HepG2 (cell line): Measurements from ENCODE around the gene PLEKHG7. TPM values are rescaled to one million over a fixed set of nuclear protein-coding genes. Genes with fewer than 3 reads are reported as not detected.

Experiments used
- ARID4A ChIP-seq: sonication (generic); formaldehyde crosslinking; IDR thresholded peaks from 2 replicates; pipeline ENCODE4 v1.5.0; 2020; ENCODE audit warnings: mild to moderate bottlenecking, missing genetic modification reagents, borderline replicate concordance
- BCL6 ChIP-seq: IDR thresholded peaks from 2 replicates; pipeline ENCODE4 v1.6.1; 2016; ENCODE audit warnings: missing genetic modification reagents, missing compliant biosample characterization
- CCDC6 ChIP-seq: sonication (generic); formaldehyde crosslinking; IDR thresholded peaks from 2 replicates; pipeline ENCODE4 v1.8.1; 2022; ENCODE audit warnings: mild to moderate bottlenecking, missing genetic modification reagents, moderate library complexity
- GATAD2A ChIP-seq: IDR thresholded peaks from 2 replicates; pipeline ENCODE4 v1.6.1; 2016
- GTF2F1 ChIP-seq: fragments of 150-350 bp; IDR thresholded peaks from 2 replicates; pipeline ENCODE4 v1.6.1; 2014; ENCODE audit warnings: low read length
- HMGXB4 ChIP-seq, 2 experiments: sonication (generic) in 1 of 2; formaldehyde crosslinking in 1 of 2; IDR thresholded peaks; 2 replicates each; pipeline versions ENCODE4 v1.4.0 to v1.6.1; 2018 to 2020; ENCODE audit warnings: missing genetic modification reagents in 2 of 2, borderline replicate concordance in 1 of 2, low read depth in 1 of 2, mild to moderate bottlenecking in 1 of 2, missing biosample characterization in 1 of 2
- KLF16 ChIP-seq, 2 experiments: sonication (generic) in 1 of 2; formaldehyde crosslinking in 1 of 2; IDR thresholded peaks; 2 replicates each; pipeline versions ENCODE4 v1.6.1 to v1.8.0; 2016 to 2023; ENCODE audit warnings: missing genetic modification reagents in 2 of 2, missing compliant biosample characterization in 1 of 2
- MAFF ChIP-seq: IDR thresholded peaks from 2 replicates; pipeline ENCODE4 v1.6.1; 2011; ENCODE audit warnings: low read depth, low read length, improper control_type of control experiment
- SIN3A ChIP-seq: IDR thresholded peaks from 2 replicates; pipeline ENCODE4 v1.6.1; 2011; ENCODE audit warnings: low read depth, mild to moderate bottlenecking, control low read depth, low read length, borderline replicate concordance
- SIX4 ChIP-seq: sonication (generic); formaldehyde crosslinking; IDR thresholded peaks from 2 replicates; pipeline ENCODE4 v1.4.0; 2020; ENCODE audit warnings: missing genetic modification reagents
- STAG1 ChIP-seq: sonication (generic); formaldehyde crosslinking; IDR thresholded peaks from 2 replicates; pipeline ENCODE4 v1.4.0; 2020; ENCODE audit warnings: missing genetic modification reagents
- TOE1 ChIP-seq: sonication (generic); formaldehyde crosslinking; IDR thresholded peaks from 2 replicates; pipeline ENCODE4 v1.4.0; 2020; ENCODE audit warnings: mild to moderate bottlenecking, missing genetic modification reagents
- ZBTB21 ChIP-seq: sonication (generic); formaldehyde crosslinking; IDR thresholded peaks from 2 replicates; pipeline ENCODE4 v1.4.0; 2020; ENCODE audit warnings: missing genetic modification reagents
- ZFP91 ChIP-seq: sonication (generic); formaldehyde crosslinking; IDR thresholded peaks from 2 replicates; pipeline ENCODE4 v1.9.0; 2022; ENCODE audit warnings: missing genetic modification reagents, mild to moderate bottlenecking, borderline replicate concordance
- ZKSCAN8 ChIP-seq: IDR thresholded peaks from 2 replicates; pipeline ENCODE4 v1.6.1; 2016; ENCODE audit warnings: borderline replicate concordance, missing genetic modification reagents, missing compliant biosample characterization
- ZNF3 ChIP-seq: IDR thresholded peaks from 2 replicates; pipeline ENCODE4 v1.7.0; 2017; ENCODE audit warnings: inconsistent platforms
- ZNF451 ChIP-seq: sonication (generic); formaldehyde crosslinking; IDR thresholded peaks from 2 replicates; pipeline ENCODE4 v1.5.0; 2020; ENCODE audit warnings: mild to moderate bottlenecking, missing genetic modification reagents
- ZNF549 ChIP-seq: sonication (generic); formaldehyde crosslinking; IDR thresholded peaks from 2 replicates; pipeline ENCODE4 v1.5.0; 2020; ENCODE audit warnings: missing genetic modification reagents
- ZNF580 ChIP-seq: IDR thresholded peaks from 2 replicates; pipeline ENCODE4 v1.6.1; 2016; ENCODE audit warnings: low read depth, borderline replicate concordance
- ZNF710 ChIP-seq: sonication (generic); formaldehyde crosslinking; IDR thresholded peaks from 2 replicates; pipeline ENCODE4 v1.5.0; 2020; ENCODE audit warnings: mild to moderate bottlenecking, missing genetic modification reagents, borderline replicate concordance
- polyA plus RNA-seq, 8 experiments: library from polyadenylated mRNA; depleted of rRNA in 3 of 8; stranded (reverse) in 7 of 8; unstranded in 1 of 8; fragments of >200 nt; fragmentation: Illumina TruSeq in 4 of 8; extraction: Trizol in 4 of 8; gene quantifications; 2 replicates each; pipeline versions ENCODE4 v1.2.1 to v1.2.3, GENCODE V29; 2011 to 2016; ENCODE audit warnings: low read depth in 4 of 8, missing spikeins in 1 of 8, mixed read lengths in 1 of 8; ENCODE audit not compliant: insufficient read depth in 1 of 8
- total RNA-seq, 5 experiments: library from RNA; depleted of rRNA; stranded (reverse); fragments of >200 nt; fragmentation: Illumina TruSeq; extraction: Trizol; gene quantifications; 2 replicates each; pipeline ENCODE4 v1.2.3, GENCODE V29; 2016; ENCODE audit warnings: low read depth in 1 of 5

The PLEKHG7 gene
- total and polyA plus RNA-seq, 2 of the 13 experiments (the other 11 are each of a cell fraction or from before 2014, with no cell fraction given) = not detected

- TF ChIP-seq ZFP91 (CRISPR knock-in tag) = no peak
- TF ChIP-seq HMGXB4 (CRISPR knock-in tag; IDR thresholded peaks at IDR 0.05; ENCODE audit: borderline replicate concordance in 1 of 2, low read depth in 1 of 2) = peak in 1 of 2 experiments; percentile 48; a peak in 1 of 4 replicates
- TF ChIP-seq KLF16 (CRISPR knock-in tag; IDR thresholded peaks at IDR 0.05) = peak in 1 of 2 experiments; percentile 19; a peak in 1 of 4 replicates
- peak; percentile 91 for TF ChIP-seq SIX4 (CRISPR knock-in tag)
- TF ChIP-seq ZNF451 (CRISPR knock-in tag) = no peak
- TF ChIP-seq ZNF710 (CRISPR knock-in tag) = no peak
- no peak for TF ChIP-seq GTF2F1
- TF ChIP-seq ARID4A = peak; percentile 35; the same call in 1 of the 2 replicates
- TF ChIP-seq ZNF3 = peak; percentile 99
- TF ChIP-seq GATAD2A (CRISPR knock-in tag) = peak; percentile 69
- peak; percentile 96 for TF ChIP-seq STAG1 (CRISPR knock-in tag)
- 0 out of 2 replicates have a peak, but pooled peaks have one; percentile 18 for TF ChIP-seq BCL6 (CRISPR knock-in tag)
- no peak for TF ChIP-seq CCDC6 (CRISPR knock-in tag)
- TF ChIP-seq ZKSCAN8 = peak; percentile 25; the same call in 1 of the 2 replicates
- TF ChIP-seq MAFF = peak; percentile 93
- TF ChIP-seq ZBTB21 (CRISPR knock-in tag) = no peak
- TF ChIP-seq TOE1 (CRISPR knock-in tag) = no peak
- peak; percentile 66; the same call in 1 of the 2 replicates for TF ChIP-seq SIN3A
- TF ChIP-seq ZNF580 (CRISPR knock-in tag) = no peak
- no peak for TF ChIP-seq ZNF549
Observed at GRCh38 chr12:92784797-92785562, 82.2 kb downstream of the PLEKHG7 start (continued).
